ENCODE results near the gene PPP1R36. TPM values are rescaled to one million over a fixed set of nuclear protein-coding genes. Genes with fewer than 3 reads are reported as not detected.

Gene PPP1R36
- total RNA-seq, 1 experiment from 2014 or later: 0.50 TPM

GRCh38 chr14:64628940-64629408, 79.2 kb downstream of the PPP1R36 start:
- Mint-ChIP-seq H3K36me3 (ENCODE audit: insufficient read depth in 1 of 3, low read depth in 3 of 3) (no peaks in the 10 kb centered on the region), H3K4me3 (no peak overlapping the region), H3K4me1 (peaks cover 11 to 20% of the 10 kb centered on the region in 2 experiments), H3K27me3 (ENCODE audit: low read depth) (no peaks in the 10 kb centered on the region; the same call in 1 of the 2 replicates), H3K27ac (0 out of 7 replicates have a peak overlapping the region, but pooled peaks of 1 of the 3 experiments have one; percentile 57), H3K9me3 (no peaks in the 10 kb centered on the region)
- Histone ChIP-seq H3K27ac (ENCODE audit: insufficient read length, low read depth, low read length) (no peak overlapping the region), H2BK12ac (ENCODE audit: insufficient read length, low read depth, low read length) (no peak overlapping the region), H3K23me2 (ENCODE audit: insufficient read length, low read depth, low read length, poor library complexity, severe bottlenecking) (no peaks in the 10 kb centered on the region), H2BK5ac (ENCODE audit: insufficient read length, low read length) (no peak overlapping the region), H3K4me1 (ENCODE audit: insufficient read depth, low read length) (no peaks in the 10 kb centered on the region), H3K9me3 (ENCODE audit: control insufficient read depth, low read depth, low read length) (no peaks in the 10 kb centered on the region), H4K91ac (ENCODE audit: insufficient read length, low read depth, low read length) (no peak overlapping the region), H3K9ac (ENCODE audit: extremely low read depth, insufficient read length, low read length) (no peak overlapping the region), H3K18ac (ENCODE audit: insufficient read length, low read depth, low read length) (no peak overlapping the region), H2BK120ac (ENCODE audit: low read depth, low read length, poor library complexity, severe bottlenecking) (no peak overlapping the region), H2BK15ac (ENCODE audit: low read depth, low read length) (no peak overlapping the region), H3K79me2 (ENCODE audit: insufficient read depth, low read length) (no peaks in the 10 kb centered on the region), H3T11ph (ENCODE audit: low read length) (no peak overlapping the region), H3K56ac (ENCODE audit: insufficient read length, low read depth, low read length) (no peak overlapping the region), H3K14ac (ENCODE audit: insufficient read depth, low read length) (no peak overlapping the region), H4K20me1 (ENCODE audit: control insufficient read depth, insufficient read depth, insufficient read length) (no peaks in the 10 kb centered on the region), H2BK20ac (ENCODE audit: low read depth, low read length, poor library complexity, severe bottlenecking) (no peak overlapping the region), H2AFZ (ENCODE audit: low read length) (no peak overlapping the region), H3K79me1 (ENCODE audit: insufficient read depth, low read depth, low read length, poor library complexity, severe bottlenecking) (no peaks in the 10 kb centered on the region), H4K8ac (replicated peaks; ENCODE audit: insufficient read length, low read depth, low read length) (no peak overlapping the region), H2AK5ac (ENCODE audit: insufficient read length, low read length) (no peak overlapping the region), H3K23ac (ENCODE audit: insufficient read length, low read depth, low read length) (no peak overlapping the region), H3K27me3 (ENCODE audit: insufficient read depth, low read length) (no peaks in the 10 kb centered on the region), H4K5ac (ENCODE audit: insufficient read length, low read depth, low read length) (no peak overlapping the region), H3K4ac (ENCODE audit: low read depth, low read length) (no peak overlapping the region), H3K4me2 (ENCODE audit: insufficient read depth, insufficient read length, low read length) (no peak overlapping the region)
- DNase-seq: no peak
- no peak for TF ChIP-seq CTCF (conservative IDR thresholded peaks at IDR 0.05)
- WGBS (ENCODE audit: extremely low coverage, insufficient read length, low lambda C conversion rate): no CpG with 5 or more reads among the region's 7 CpGs

Measured in H9 (cell line).